Choroid plexus epithelial cell (primary cell): Measurements from ENCODE around the gene SLC10A1.
A peak's percentile ranks its signal among the peaks of the same experiment; 100 is the strongest.
"Not testable (repeated sequence)": the region's sequence is repeated elsewhere in the genome, so short reads cannot be mapped to it uniquely, and the experiment has no call there.

Experiments
- DNase-seq: peaks from one replicate; pipeline ENCODE4 v3.0.0-alpha.2; 2010; ENCODE audit warnings: low read depth
- H3K4me3 ChIP-seq: 2 replicates; pipeline ENCODE4 v1.5.1; 2011; ENCODE audit warnings: low read depth, mild to moderate bottlenecking, control low read depth, low read length, moderate library complexity
- CTCF ChIP-seq: conservative IDR thresholded peaks from 2 replicates; pipeline ENCODE4 v1.5.1; 2011; ENCODE audit warnings: low read depth, mild to moderate bottlenecking, control low read depth, inconsistent platforms, low read length, moderate library complexity

The SLC10A1 gene

GRCh38 chr14:69819607-69820006, 22.6 kb upstream of the SLC10A1 start:
- no peak for TF ChIP-seq CTCF
- DNase-seq = no peak
- no peak overlapping the region for H3K4me3 ChIP-seq

- TF ChIP-seq CTCF = peak; percentile 83
- DNase-seq = peak; percentile 77
- H3K4me3 ChIP-seq = no peak overlapping the region
Observed at GRCh38 chr14:69818758-69819191, 21.7 kb upstream of the SLC10A1 start.

GRCh38 chr14:69816216-69816615, 19.2 kb upstream of the SLC10A1 start:
- TF ChIP-seq CTCF = no peak
- no peak for DNase-seq
- no peak overlapping the region for H3K4me3 ChIP-seq

GRCh38 chr14:69815556-69815955, 18.5 kb upstream of the SLC10A1 start:
- no peak for TF ChIP-seq CTCF
- H3K4me3 ChIP-seq = no peak overlapping the region
- DNase-seq = no peak

- TF ChIP-seq CTCF = no peak
- DNase-seq = no peak
- H3K4me3 ChIP-seq = no peak overlapping the region
Observed at GRCh38 chr14:69814397-69814796, 17.4 kb upstream of the SLC10A1 start.

GRCh38 chr14:69813346-69813745, 16.3 kb upstream of the SLC10A1 start:
- not testable (repeated sequence) for H3K4me3 ChIP-seq, DNase-seq

- no peak for TF ChIP-seq CTCF
- DNase-seq = no peak
Observed at GRCh38 chr14:69812711-69813110, 15.7 kb upstream of the SLC10A1 start.

GRCh38 chr14:69811868-69812252, 14.8 kb upstream of the SLC10A1 start:
- no peak for TF ChIP-seq CTCF
- DNase-seq = no peak
- H3K4me3 ChIP-seq = no peak overlapping the region

More at GRCh38 chr14:69812711-69813110, 15.7 kb upstream of the SLC10A1 start:
- H3K4me3 ChIP-seq = no peak overlapping the region
